Bronchial epithelial cell (primary cell): ENCODE results near the gene CA12. TPM values are rescaled to one million over a fixed set of nuclear protein-coding genes. Genes with fewer than 3 reads are reported as not detected.

ENCODE experiments used
- DNase-seq: peaks from one replicate; pipeline ENCODE4 v3.0.0-alpha.2; 2010; ENCODE audit warnings: low read depth
- FAIRE-seq: peaks from 2 replicates; lab custom pipeline; 2011; peaks lifted over from hg19 to GRCh38; lab: Jason Lieb, UNC
- H3K27me3 ChIP-seq: 2 replicates; pipeline ENCODE4 v1.5.1; 2011; ENCODE audit warnings: low read length; ENCODE audit not compliant: control insufficient read depth, insufficient read depth
- H3K36me3 ChIP-seq: 2 replicates; pipeline ENCODE4 v1.5.1; 2011; ENCODE audit warnings: low read length; ENCODE audit not compliant: control insufficient read depth, insufficient read depth
- H3K4me3 ChIP-seq: 2 replicates; pipeline ENCODE4 v1.5.1; 2011; ENCODE audit warnings: mild to moderate bottlenecking, low read depth, low read length, control low read depth
- total RNA-seq: library from RNA; depleted of rRNA; stranded (reverse); fragments of >200 nt; gene quantifications from 2 replicates; pipeline ENCODE4 v1.2.1, GENCODE V29; 2014
- TF ChIP-seq, protein P1 (sequence below): IDR thresholded peaks from 2 replicates; pipeline ENCODE4 v1.5.1; 2011; ENCODE audit warnings: mild to moderate bottlenecking, moderate library complexity, low read length, control low read depth, inconsistent platforms; ENCODE audit not compliant: insufficient read depth, severe bottlenecking

The CA12 gene
- total RNA-seq, 1 donor from 2014 or later = 44.0 TPM

GRCh38 chr15:63329567-63330350 lies 51.9 kb downstream of the CA12 start:
- DNase-seq = no peak
- H3K4me3 ChIP-seq = no peak overlapping the region
- TF ChIP-seq, protein P1, sequence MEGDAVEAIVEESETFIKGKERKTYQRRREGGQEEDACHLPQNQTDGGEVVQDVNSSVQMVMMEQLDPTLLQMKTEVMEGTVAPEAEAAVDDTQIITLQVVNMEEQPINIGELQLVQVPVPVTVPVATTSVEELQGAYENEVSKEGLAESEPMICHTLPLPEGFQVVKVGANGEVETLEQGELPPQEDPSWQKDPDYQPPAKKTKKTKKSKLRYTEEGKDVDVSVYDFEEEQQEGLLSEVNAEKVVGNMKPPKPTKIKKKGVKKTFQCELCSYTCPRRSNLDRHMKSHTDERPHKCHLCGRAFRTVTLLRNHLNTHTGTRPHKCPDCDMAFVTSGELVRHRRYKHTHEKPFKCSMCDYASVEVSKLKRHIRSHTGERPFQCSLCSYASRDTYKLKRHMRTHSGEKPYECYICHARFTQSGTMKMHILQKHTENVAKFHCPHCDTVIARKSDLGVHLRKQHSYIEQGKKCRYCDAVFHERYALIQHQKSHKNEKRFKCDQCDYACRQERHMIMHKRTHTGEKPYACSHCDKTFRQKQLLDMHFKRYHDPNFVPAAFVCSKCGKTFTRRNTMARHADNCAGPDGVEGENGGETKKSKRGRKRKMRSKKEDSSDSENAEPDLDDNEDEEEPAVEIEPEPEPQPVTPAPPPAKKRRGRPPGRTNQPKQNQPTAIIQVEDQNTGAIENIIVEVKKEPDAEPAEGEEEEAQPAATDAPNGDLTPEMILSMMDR = no peak
- H3K27me3 ChIP-seq = no peaks in the 10 kb centered on the region
- FAIRE-seq = no peak
- H3K36me3 ChIP-seq = peaks cover 14% of the 10 kb centered on the region

- no peak for FAIRE-seq
- Histone ChIP-seq H3K36me3 (peaks cover 14% of the 10 kb centered on the region), H3K4me3 (no peak overlapping the region), H3K27me3 (no peaks in the 10 kb centered on the region)
- TF ChIP-seq, protein P1 = no peak
- DNase-seq = no peak
Measured at GRCh38 chr15:63327648-63328421, 53.8 kb downstream of the CA12 start.

GRCh38 chr15:63324770-63325169 lies 56.9 kb downstream of the CA12 start:
- peaks cover 13% of the 10 kb centered on the region for H3K36me3 ChIP-seq
- no peak for FAIRE-seq
- no peak for DNase-seq
- no peaks in the 10 kb centered on the region for H3K27me3 ChIP-seq
- H3K4me3 ChIP-seq = no peak overlapping the region
- TF ChIP-seq, protein P1 = no peak

GRCh38 chr15:63323798-63324563 lies 57.7 kb downstream of the CA12 start:
- peaks cover 12% of the 10 kb centered on the region for H3K36me3 ChIP-seq
- DNase-seq = no peak
- no peak overlapping the region for H3K4me3 ChIP-seq
- TF ChIP-seq, protein P1 = no peak
- no peaks in the 10 kb centered on the region for H3K27me3 ChIP-seq
- no peak for FAIRE-seq

DNA sequence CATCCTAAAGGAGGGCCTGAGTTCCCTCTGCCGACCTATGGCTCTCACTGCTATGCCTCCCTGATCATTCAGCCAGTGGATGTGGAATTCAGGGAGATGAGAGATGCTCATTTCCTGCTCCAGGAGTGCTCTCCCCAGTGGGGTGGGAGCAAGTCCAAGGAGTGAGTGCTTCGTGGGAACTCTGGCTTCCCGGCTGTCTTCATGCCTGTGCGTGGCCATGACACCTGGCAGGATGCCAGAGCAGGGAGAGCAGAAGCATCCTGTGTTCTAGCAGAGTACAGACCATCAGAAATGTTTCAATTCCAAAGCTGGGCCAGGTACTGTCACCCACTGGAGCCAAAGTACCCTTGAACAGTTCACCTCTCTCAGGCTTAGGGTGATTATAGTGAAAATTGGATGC lies 59.1 kb downstream of the CA12 start:
- FAIRE-seq = no peak

More for the DNA sequence above, 59.1 kb downstream of the CA12 start:
- Histone ChIP-seq H3K36me3 (peaks cover 9% of the 10 kb centered on the region), H3K4me3 (no peak overlapping the region), H3K27me3 (no peaks in the 10 kb centered on the region)
- TF ChIP-seq, protein P1 = no peak
- no peak for DNase-seq
